Measurements from ENCODE around the gene GRIN3A. TPM values are rescaled to one million over a fixed set of nuclear protein-coding genes. Genes with fewer than 3 reads are reported as not detected.

Gene GRIN3A
- polyA plus RNA-seq, 1 of the 3 experiments (the other 2 are of a cell fraction), result not detected

- CTCF ChIA-PET, result interaction anchor here (2.8 to 17.0 kb wide), 2 partner anchors 8 to 69 kb away, joined by 21 to 363 read pairs; no protein-coding TSS in a partner anchor
- no peak overlapping the region for H3K27ac ChIP-seq (ENCODE audit: low read depth in 2 of 2, low read length in 1 of 2)
- no peaks in the 10 kb centered on the region for H3K9me2 ChIP-seq
- DNase-seq, result no peak
- H3K9me3 ChIP-seq, result no peaks in the 10 kb centered on the region
- no peak overlapping the region for H2AFZ ChIP-seq (ENCODE audit: low read depth)
- no peak overlapping the region for H3K4me3 ChIP-seq (ENCODE audit: low read depth in 2 of 2, low read length in 1 of 2)
- H3K27me3 ChIP-seq (ENCODE audit: insufficient read depth), result no peaks in the 10 kb centered on the region
- no peaks in the 10 kb centered on the region for H4K20me1 ChIP-seq (ENCODE audit: insufficient read depth)
- POLR2A ChIA-PET, result no interaction called here
- TF ChIP-seq CHD2 (IDR thresholded peaks at IDR 0.05; ENCODE audit: low read length, partially characterized antibody) (no peak), TCF12 (IDR thresholded peaks at IDR 0.05) (no peak), GATA2 (CRISPR knock-in tag; IDR thresholded peaks at IDR 0.05) (no peak), RXRA (IDR thresholded peaks at IDR 0.05; ENCODE audit: borderline replicate concordance, low read depth) (no peak), FOXM1 (IDR thresholded peaks at IDR 0.05; ENCODE audit: low read depth) (no peak), YY1 (IDR thresholded peaks at IDR 0.05; ENCODE audit: low read depth) (no peak), NFIC (IDR thresholded peaks at IDR 0.05; ENCODE audit: borderline replicate concordance) (no peak), ELF1 (IDR thresholded peaks at IDR 0.05) (no peak), GABPA (IDR thresholded peaks at IDR 0.05; ENCODE audit: low read depth) (no peak), RFX5 (IDR thresholded peaks at IDR 0.05; ENCODE audit: low read length) (no peak), PBX3 (IDR thresholded peaks at IDR 0.05) (no peak)
- TF ChIP-seq, protein P1, sequence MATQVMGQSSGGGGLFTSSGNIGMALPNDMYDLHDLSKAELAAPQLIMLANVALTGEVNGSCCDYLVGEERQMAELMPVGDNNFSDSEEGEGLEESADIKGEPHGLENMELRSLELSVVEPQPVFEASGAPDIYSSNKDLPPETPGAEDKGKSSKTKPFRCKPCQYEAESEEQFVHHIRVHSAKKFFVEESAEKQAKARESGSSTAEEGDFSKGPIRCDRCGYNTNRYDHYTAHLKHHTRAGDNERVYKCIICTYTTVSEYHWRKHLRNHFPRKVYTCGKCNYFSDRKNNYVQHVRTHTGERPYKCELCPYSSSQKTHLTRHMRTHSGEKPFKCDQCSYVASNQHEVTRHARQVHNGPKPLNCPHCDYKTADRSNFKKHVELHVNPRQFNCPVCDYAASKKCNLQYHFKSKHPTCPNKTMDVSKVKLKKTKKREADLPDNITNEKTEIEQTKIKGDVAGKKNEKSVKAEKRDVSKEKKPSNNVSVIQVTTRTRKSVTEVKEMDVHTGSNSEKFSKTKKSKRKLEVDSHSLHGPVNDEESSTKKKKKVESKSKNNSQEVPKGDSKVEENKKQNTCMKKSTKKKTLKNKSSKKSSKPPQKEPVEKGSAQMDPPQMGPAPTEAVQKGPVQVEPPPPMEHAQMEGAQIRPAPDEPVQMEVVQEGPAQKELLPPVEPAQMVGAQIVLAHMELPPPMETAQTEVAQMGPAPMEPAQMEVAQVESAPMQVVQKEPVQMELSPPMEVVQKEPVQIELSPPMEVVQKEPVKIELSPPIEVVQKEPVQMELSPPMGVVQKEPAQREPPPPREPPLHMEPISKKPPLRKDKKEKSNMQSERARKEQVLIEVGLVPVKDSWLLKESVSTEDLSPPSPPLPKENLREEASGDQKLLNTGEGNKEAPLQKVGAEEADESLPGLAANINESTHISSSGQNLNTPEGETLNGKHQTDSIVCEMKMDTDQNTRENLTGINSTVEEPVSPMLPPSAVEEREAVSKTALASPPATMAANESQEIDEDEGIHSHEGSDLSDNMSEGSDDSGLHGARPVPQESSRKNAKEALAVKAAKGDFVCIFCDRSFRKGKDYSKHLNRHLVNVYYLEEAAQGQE (IDR thresholded peaks at IDR 0.05; ENCODE audit: low read depth, low read length), result no peak
- H3K36me3 ChIP-seq (replicated peaks in 1 of 2; ENCODE audit: control insufficient read depth in 1 of 2, insufficient read depth in 2 of 2, low read length in 1 of 2), result no peaks in the 10 kb centered on the region
- no peaks in the 10 kb centered on the region for H3K79me2 ChIP-seq (ENCODE audit: insufficient read depth)
- peaks cover 0 to 3% of the 10 kb centered on the region in 2 experiments; a peak in 2 of 4 replicates for H3K4me1 ChIP-seq (ENCODE audit: control insufficient read depth in 1 of 2, insufficient read depth in 2 of 2, low read depth in 1 of 2, low read length in 1 of 2)
- no peak overlapping the region for H3K9ac ChIP-seq
- H3F3A ChIP-seq (replicated peaks; ENCODE audit: insufficient read depth), result peaks cover 3% of the 10 kb centered on the region
- H3K4me2 ChIP-seq, result no peak overlapping the region
These were observed 210.4 kb downstream of the GRIN3A start for GRCh38 chr9:101528015-101528414.

- Histone ChIP-seq H3K27ac (ENCODE audit: low read depth in 2 of 2, low read length in 1 of 2) (no peak overlapping the region), H3K4me3 (ENCODE audit: low read depth in 2 of 2, low read length in 1 of 2) (no peak overlapping the region), H3K9ac (no peak overlapping the region), H2AFZ (ENCODE audit: low read depth) (no peak overlapping the region), H4K20me1 (ENCODE audit: insufficient read depth) (no peaks in the 10 kb centered on the region), H3K9me3 (no peaks in the 10 kb centered on the region), H3K27me3 (ENCODE audit: insufficient read depth) (no peaks in the 10 kb centered on the region), H3K9me2 (no peaks in the 10 kb centered on the region), H3K4me2 (no peak overlapping the region), H3K36me3 (replicated peaks in 1 of 2; ENCODE audit: control insufficient read depth in 1 of 2, insufficient read depth in 2 of 2, low read length in 1 of 2) (no peaks in the 10 kb centered on the region), H3F3A (replicated peaks; ENCODE audit: insufficient read depth) (peaks cover 3% of the 10 kb centered on the region), H3K79me2 (ENCODE audit: insufficient read depth) (no peaks in the 10 kb centered on the region), H3K4me1 (ENCODE audit: control insufficient read depth in 1 of 2, insufficient read depth in 2 of 2, low read depth in 1 of 2, low read length in 1 of 2) (no peaks in the 10 kb centered on the region)
- CTCF ChIA-PET, result interaction anchor here (2.2 to 17.0 kb wide), 2 partner anchors 68 to 78 kb away, joined by 15 to 363 read pairs; no protein-coding TSS in a partner anchor
- TF ChIP-seq USF1 (IDR thresholded peaks at IDR 0.05; ENCODE audit: borderline replicate concordance, low read depth), result no peak
- 65% methylated on average over 6 of the region's 6 CpGs for WGBS (ENCODE audit: low lambda C conversion rate)
- no peak for DNase-seq
- POLR2A ChIA-PET, result no interaction called here
These were observed 211.4 kb downstream of the GRIN3A start for GRCh38 chr9:101527066-101527465.
